GM18517 (cell line): Measurements from ENCODE around the gene B3GLCT.

Experiments used
- ATAC-seq: cut with Tn5 transposase; IDR thresholded peaks from one replicate; pipeline ENCODE4 v1.9.1; 2021; ENCODE audit warnings: mild to moderate bottlenecking, moderate library complexity; ENCODE audit not compliant: unreplicated experiment

B3GLCT gene

GRCh38 chr13:31267126-31267784 lies 67.5 kb downstream of the B3GLCT start:
- no peak for ATAC-seq

- ATAC-seq, result no peak
These were observed 74.6 kb downstream of the B3GLCT start for GRCh38 chr13:31274390-31274789.

GRCh38 chr13:31276421-31276820 lies 76.6 kb downstream of the B3GLCT start:
- ATAC-seq, result no peak

GRCh38 chr13:31278869-31279268 lies 79.1 kb downstream of the B3GLCT start:
- no peak for ATAC-seq

GRCh38 chr13:31282741-31283455 lies 83.1 kb downstream of the B3GLCT start:
- ATAC-seq, result no peak

- no peak for ATAC-seq
These were observed 87.2 kb downstream of the B3GLCT start for GRCh38 chr13:31286930-31287329.

- ATAC-seq, result no peak
These were observed 101.3 kb downstream of the B3GLCT start for GRCh38 chr13:31301119-31301518.

GRCh38 chr13:31310356-31310755 lies 110.6 kb downstream of the B3GLCT start:
- ATAC-seq, result no peak

- no peak for ATAC-seq
These were observed 111.0 kb downstream of the B3GLCT start for GRCh38 chr13:31310786-31311185.

GRCh38 chr13:31311921-31312320 lies 112.1 kb downstream of the B3GLCT start:
- ATAC-seq, result no peak

- no peak for ATAC-seq
These were observed 115.2 kb downstream of the B3GLCT start for GRCh38 chr13:31314961-31315360.

GRCh38 chr13:31320946-31321345 lies 121.2 kb downstream of the B3GLCT start:
- no peak for ATAC-seq

GRCh38 chr13:31321457-31321856 lies 121.7 kb downstream of the B3GLCT start:
- ATAC-seq, result no peak

- ATAC-seq, result no peak
These were observed 122.3 kb downstream of the B3GLCT start for GRCh38 chr13:31322026-31322425.

- no peak for ATAC-seq
These were observed 123.1 kb downstream of the B3GLCT start for GRCh38 chr13:31322702-31323405.

GRCh38 chr13:31327182-31327860 lies 127.5 kb downstream of the B3GLCT start:
- ATAC-seq, result no peak

GRCh38 chr13:31328549-31329235 lies 128.9 kb downstream of the B3GLCT start:
- no peak for ATAC-seq

- no peak for ATAC-seq
These were observed 130.5 kb downstream of the B3GLCT start for GRCh38 chr13:31330236-31330635.

GRCh38 chr13:31331068-31331467 lies 131.3 kb downstream of the B3GLCT start:
- ATAC-seq, result no peak

- no peak for ATAC-seq
These were observed 134.8 kb downstream of the B3GLCT start for GRCh38 chr13:31334547-31334946.
